ENCODE results near the gene KIF16B.

GRCh38 chr20:16528078-16528477, 45.2 kb downstream of the KIF16B start:
- TF ChIP-seq POLR2AphosphoS5 (IDR thresholded peaks at IDR 0.05; ENCODE audit: insufficient read depth, low read depth, low read length) (no peak), CTCF (IDR thresholded peaks at IDR 0.05; ENCODE audit: extremely low read depth in 1 of 2, insufficient read depth in 1 of 2, low read depth in 1 of 2, low read length in 2 of 2) (no peak), EZH2 (IDR thresholded peaks at IDR 0.05; ENCODE audit: borderline replicate concordance, low read depth, low read length, severe bottlenecking) (no peak), MYC (IDR thresholded peaks at IDR 0.05; ENCODE audit: low read depth, low read length) (no peak), POLR2A (IDR thresholded peaks at IDR 0.05; ENCODE audit: low read depth, low read length) (no peak), JUN (IDR thresholded peaks at IDR 0.05; ENCODE audit: borderline replicate concordance, insufficient read depth, insufficient read length, low read depth) (no peak)
- TF ChIP-seq, protein P1, sequence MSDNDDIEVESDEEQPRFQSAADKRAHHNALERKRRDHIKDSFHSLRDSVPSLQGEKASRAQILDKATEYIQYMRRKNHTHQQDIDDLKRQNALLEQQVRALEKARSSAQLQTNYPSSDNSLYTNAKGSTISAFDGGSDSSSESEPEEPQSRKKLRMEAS (IDR thresholded peaks at IDR 0.05; ENCODE audit: insufficient read depth, insufficient read length) = no peak
